OCI-LY7 (cell line): Measurements from ENCODE around the gene CFAP90. TPM values are rescaled to one million over a fixed set of nuclear protein-coding genes. Genes with fewer than 3 reads are reported as not detected.

ENCODE experiments used
- BruUV-seq: library from RNA; stranded (reverse); fragments of 400-500 nt; replicated peaks from 2 replicates; lab custom pipeline; 2021; lab: Mats Ljungman, UMichigan
- CTCF ChIA-PET: fragments of 300-600 bp; sonication (Branson Sonifier 250); formaldehyde crosslinking; loops from one replicate; lab custom pipeline; 2022; ENCODE audit warnings: antibody characterized with exemption; ENCODE audit not compliant: unreplicated experiment; lab: Charles Lee
- POLR2A ChIA-PET: fragments of 300-600 bp; sonication (Branson Sonifier 250); formaldehyde crosslinking; loops from one replicate; lab custom pipeline; 2022; ENCODE audit warnings: antibody characterized with exemption; lab: Charles Lee
- DNase-seq: peaks from one replicate; pipeline ENCODE4 v3.0.0-alpha.2; 2015; ENCODE audit warnings: low spot score
- H2AFZ ChIP-seq: fragments of 200-600 bp; sonication (generic), shearing (Covaris generic); 2 replicates; pipeline ENCODE4 v1.6.1; 2014; ENCODE audit warnings: mild to moderate bottlenecking, antibody characterized with exemption, low read length, moderate library complexity
- H3K27ac ChIP-seq: fragments of 200-600 bp; sonication (generic); 2 replicates; pipeline ENCODE4 v1.5.1; 2014; ENCODE audit warnings: mixed run types, low read depth, mild to moderate bottlenecking, moderate library complexity, low read length, inconsistent platforms; ENCODE audit not compliant: poor library complexity, severe bottlenecking
- H3K36me3 ChIP-seq: fragments of 200-600 bp; sonication (generic); 2 replicates; pipeline ENCODE4 v1.6.1; 2014; ENCODE audit warnings: mild to moderate bottlenecking, antibody characterized with exemption, low read length, moderate library complexity, mixed read lengths; ENCODE audit not compliant: insufficient read depth
- H3K4me1 ChIP-seq: fragments of 200-600 bp; sonication (generic); 2 replicates; pipeline ENCODE4 v1.5.1; 2014; ENCODE audit warnings: mild to moderate bottlenecking, low read length; ENCODE audit not compliant: insufficient read depth, poor library complexity, severe bottlenecking
- H3K4me2 ChIP-seq: fragments of 200-600 bp; sonication (generic); 2 replicates; pipeline ENCODE4 v1.6.1; 2014; ENCODE audit warnings: mild to moderate bottlenecking, low read length
- H3K4me3 ChIP-seq: fragments of 200-600 bp; sonication (generic); 2 replicates; pipeline ENCODE4 v1.5.1; 2014; ENCODE audit warnings: mild to moderate bottlenecking, low read depth, low read length; ENCODE audit not compliant: poor library complexity, severe bottlenecking
- H3K79me2 ChIP-seq: fragments of 200-600 bp; sonication (generic); 2 replicates; pipeline ENCODE4 v1.6.1; 2016; ENCODE audit warnings: low read depth, mild to moderate bottlenecking, low read length, moderate library complexity, mixed read lengths; ENCODE audit not compliant: insufficient read depth
- H3K9me2 ChIP-seq: fragments of 200-600 bp; sonication (generic); 2 replicates; pipeline ENCODE4 v1.6.1; 2016; ENCODE audit warnings: mild to moderate bottlenecking, low read length, mixed read lengths; ENCODE audit not compliant: insufficient read depth
- H3K9me3 ChIP-seq: fragments of 200-600 bp; sonication (generic); 2 replicates; pipeline ENCODE4 v1.6.1; 2014; ENCODE audit warnings: mild to moderate bottlenecking, mixed run types, low read length, mixed read lengths
- H4K20me1 ChIP-seq: fragments of 200-600 bp; sonication (generic); 2 replicates; pipeline ENCODE4 v1.6.1; 2014; ENCODE audit warnings: mild to moderate bottlenecking, antibody characterized with exemption, low read length, moderate library complexity, mixed read lengths; ENCODE audit not compliant: insufficient read depth
- CTCF ChIP-seq: fragments of 200-600 bp; sonication (generic); conservative IDR thresholded peaks from 2 replicates; pipeline ENCODE4 v1.5.1; 2014; ENCODE audit warnings: mild to moderate bottlenecking, antibody characterized with exemption, low read length, moderate library complexity, mixed read lengths
- EZH2phosphoT487 ChIP-seq: fragments of 200-600 bp; sonication (generic); IDR thresholded peaks from 2 replicates; pipeline ENCODE4 v1.6.1; 2018; ENCODE audit warnings: low read depth, borderline replicate concordance, mild to moderate bottlenecking, mixed run types, antibody characterized with exemption, low read length, moderate library complexity, mixed read lengths
- intact Hi-C: fragments of 100-400 bp; cut with micrococcal nuclease; formaldehyde crosslinking; loops from one replicate; pipeline ENCODE4 v1.10.0; 2022; ENCODE audit not compliant: unreplicated experiment
- total RNA-seq, 2 experiments: library from RNA; depleted of rRNA in 1 of 2; stranded (reverse); fragments of >200 nt in 1 of 2; shearing (Covaris generic) in 1 of 2; gene quantifications; 2 replicates each; pipeline ENCODE4 v1.2.3, GENCODE V29; 2014 to 2022

The CFAP90 gene
- total RNA-seq, 2 experiments from 2014 or later = not detected

DNA sequence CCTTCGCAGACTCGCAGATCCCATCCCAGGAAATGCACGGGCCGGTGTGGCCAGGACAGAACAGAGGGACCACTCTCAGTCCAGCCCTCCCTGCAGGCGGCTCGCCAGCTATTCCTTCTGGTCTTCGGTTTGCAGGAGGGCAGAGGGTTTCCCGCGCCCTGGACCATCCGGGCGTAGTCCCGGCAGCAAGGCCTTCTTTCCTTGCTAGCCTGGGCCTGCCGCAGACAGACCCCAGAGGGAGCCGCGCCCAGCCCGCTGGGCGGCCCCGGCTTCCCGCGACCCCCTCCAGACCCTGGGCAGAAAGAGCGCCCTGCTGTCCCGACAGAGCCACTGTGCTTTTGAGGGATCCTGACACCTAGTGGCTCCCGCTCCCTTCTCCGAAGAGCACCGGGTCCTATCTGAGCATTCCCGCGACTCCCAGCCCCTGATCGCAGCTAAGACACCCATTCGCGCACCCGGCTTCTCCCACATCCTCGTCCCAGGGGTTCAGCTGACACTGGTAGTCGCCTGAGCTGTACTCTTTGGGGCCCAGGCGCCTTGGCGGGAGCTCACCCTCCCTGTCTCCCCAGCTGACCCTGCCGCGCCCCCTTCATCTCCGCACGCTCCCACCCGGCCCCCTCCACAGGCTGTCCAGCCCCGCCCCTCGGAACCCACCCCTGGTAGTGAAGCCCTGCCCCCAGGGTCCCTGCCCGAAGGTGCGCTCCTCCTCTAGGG is 1.1 kb downstream of the CFAP90 start:
- Histone ChIP-seq H3K36me3 (no peaks in the 10 kb centered on the region), H3K9me3 (no peaks in the 10 kb centered on the region), H2AFZ (no peak overlapping the region), H3K79me2 (no peaks in the 10 kb centered on the region), H4K20me1 (no peaks in the 10 kb centered on the region), H3K4me2 (no peak overlapping the region), H3K27ac (no peak overlapping the region), H3K4me1 (no peaks in the 10 kb centered on the region), H3K9me2 (no peaks in the 10 kb centered on the region), H3K4me3 (no peak overlapping the region)
- ChIA-PET CTCF (no interaction called here), POLR2A (interaction anchor here (0.7 kb wide), 1 partner anchor 13 kb away, joined by 5 read pairs; no protein-coding TSS in a partner anchor)
- no peak for DNase-seq
- BruUV-seq = no TSS peak
- no peak for TF ChIP-seq EZH2phosphoT487
- TF ChIP-seq CTCF = no peak
- intact Hi-C loops = no loop called here

DNA sequence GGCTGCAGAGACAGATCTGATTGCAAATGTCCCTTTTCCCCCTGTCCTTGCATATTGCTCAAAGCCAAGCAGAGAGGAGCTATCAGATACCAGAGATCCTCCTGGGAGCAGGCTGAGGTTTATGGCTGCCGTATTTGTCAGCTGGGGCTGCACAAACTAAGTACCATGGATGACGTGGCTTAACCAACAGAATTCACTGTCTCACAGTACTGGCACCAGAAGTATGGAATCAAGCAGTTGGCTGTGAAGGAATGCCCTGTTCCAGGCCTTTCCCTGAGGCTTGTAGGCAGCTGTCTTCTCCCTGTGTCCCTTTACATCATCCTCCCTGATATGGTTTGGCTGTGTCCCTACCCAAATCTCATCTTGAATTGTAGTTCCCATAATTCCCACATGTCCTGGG is 2.6 kb downstream of the CFAP90 start:
- DNase-seq = no peak
- TF ChIP-seq EZH2phosphoT487 = no peak
- TF ChIP-seq CTCF = no peak
- H3K4me2 ChIP-seq = no peak overlapping the region
- no peaks in the 10 kb centered on the region for H3K36me3 ChIP-seq
- no peak overlapping the region for H3K4me3 ChIP-seq
- H3K9me2 ChIP-seq = no peaks in the 10 kb centered on the region
- no peaks in the 10 kb centered on the region for H4K20me1 ChIP-seq
- ChIA-PET CTCF (no interaction called here), POLR2A (interaction anchor here (1.8 kb wide), 1 partner anchor 14 kb away, joined by 5 read pairs; no protein-coding TSS in a partner anchor)
- H3K4me1 ChIP-seq = no peaks in the 10 kb centered on the region
- no peak overlapping the region for H2AFZ ChIP-seq
- intact Hi-C loops = no loop called here
- H3K79me2 ChIP-seq = no peaks in the 10 kb centered on the region
- BruUV-seq = no TSS peak
- no peaks in the 10 kb centered on the region for H3K9me3 ChIP-seq
- H3K27ac ChIP-seq = no peak overlapping the region

DNA sequence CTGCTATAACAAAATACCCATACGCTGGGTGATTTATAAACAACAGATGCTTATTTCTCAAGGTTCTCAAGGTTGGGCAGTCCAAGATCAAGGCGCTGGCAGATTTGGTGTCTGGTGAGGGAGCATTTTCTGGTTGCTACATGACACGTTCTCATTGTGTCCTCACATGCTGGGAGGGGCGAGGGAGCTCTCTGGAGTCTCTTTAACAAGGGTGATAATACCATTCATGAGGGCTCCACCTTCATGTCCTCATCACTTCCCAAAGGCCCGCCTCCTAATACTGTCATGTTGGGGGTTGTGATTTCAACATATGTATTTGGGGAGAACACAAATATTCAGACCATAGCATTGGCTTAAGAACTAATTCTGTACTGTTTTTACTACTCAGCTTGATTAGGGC is 4.6 kb downstream of the CFAP90 start:
- ChIA-PET POLR2A (no interaction called here), CTCF (no interaction called here)
- Histone ChIP-seq H3K9me3 (no peaks in the 10 kb centered on the region), H3K79me2 (no peaks in the 10 kb centered on the region), H3K9me2 (no peaks in the 10 kb centered on the region), H4K20me1 (no peaks in the 10 kb centered on the region), H3K4me2 (no peak overlapping the region), H3K4me3 (no peak overlapping the region), H3K27ac (no peak overlapping the region), H3K36me3 (no peaks in the 10 kb centered on the region), H2AFZ (no peak overlapping the region), H3K4me1 (no peaks in the 10 kb centered on the region)
- no peak for TF ChIP-seq CTCF
- no peak for TF ChIP-seq EZH2phosphoT487
- DNase-seq = no peak
- no TSS peak for BruUV-seq
- intact Hi-C loops = no loop called here
